KBM-7 (cell line): ENCODE measurements around the gene CRIM1.

Source experiments
- DNase-seq: peaks from one replicate; pipeline ENCODE4 v3.0.0-alpha.2; 2015
- in situ Hi-C: fragments of 300-500 bp; cut with MboI; formaldehyde crosslinking; loops from 2 replicates; pipeline ENCODE4 v1.14.3; 2020; ENCODE audit warnings: low sequenced_read_pairs, low pct_unique_long_range_greater_than_20kb, mixed read lengths

Gene CRIM1

DNA sequence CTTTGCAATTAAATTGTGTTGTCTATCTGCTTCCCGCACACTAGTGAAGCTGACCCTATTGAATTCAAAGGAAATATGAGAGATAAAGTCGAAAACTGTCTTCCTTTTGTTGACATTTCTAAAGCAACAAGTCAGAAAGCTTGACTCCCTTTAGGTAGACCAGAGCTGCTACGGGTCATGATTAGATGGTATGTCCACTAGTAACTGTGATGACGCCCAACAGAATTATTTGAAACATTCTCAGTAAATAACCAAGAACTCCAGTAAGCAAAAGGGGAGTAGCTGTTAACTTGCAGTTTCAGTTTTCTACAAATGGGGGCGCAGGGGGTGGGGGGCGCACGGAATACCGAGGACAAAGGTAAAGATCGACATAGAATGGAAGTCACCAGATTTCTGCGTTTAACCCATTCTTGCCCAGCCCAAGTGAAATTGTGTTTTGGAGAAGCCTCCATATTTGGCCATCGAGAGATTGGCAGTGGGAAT, 56.4 kb downstream of the CRIM1 start:
- in situ Hi-C loops, result no loop called here
- no peak for DNase-seq

DNA sequence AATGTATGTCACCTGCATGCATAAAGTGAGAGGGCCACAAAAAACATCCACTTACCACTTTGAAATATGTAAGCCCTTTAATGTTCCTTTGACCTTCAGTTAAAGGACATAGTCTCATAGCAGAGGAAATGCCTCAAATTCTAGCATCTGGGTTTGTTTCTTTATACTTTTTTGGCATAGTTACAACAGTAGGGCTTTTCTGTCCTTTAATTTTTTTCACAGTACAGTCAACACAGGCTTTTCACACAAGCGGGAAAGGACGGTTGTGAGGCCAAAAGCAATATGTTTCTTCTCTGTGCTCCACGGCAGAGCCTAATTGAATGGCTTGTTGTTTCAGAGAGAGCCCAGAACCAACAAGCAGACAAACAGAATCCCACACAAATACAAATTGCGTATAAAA, 57.6 kb downstream of the CRIM1 start:
- DNase-seq, result no peak
- in situ Hi-C loops, result no loop called here

DNA sequence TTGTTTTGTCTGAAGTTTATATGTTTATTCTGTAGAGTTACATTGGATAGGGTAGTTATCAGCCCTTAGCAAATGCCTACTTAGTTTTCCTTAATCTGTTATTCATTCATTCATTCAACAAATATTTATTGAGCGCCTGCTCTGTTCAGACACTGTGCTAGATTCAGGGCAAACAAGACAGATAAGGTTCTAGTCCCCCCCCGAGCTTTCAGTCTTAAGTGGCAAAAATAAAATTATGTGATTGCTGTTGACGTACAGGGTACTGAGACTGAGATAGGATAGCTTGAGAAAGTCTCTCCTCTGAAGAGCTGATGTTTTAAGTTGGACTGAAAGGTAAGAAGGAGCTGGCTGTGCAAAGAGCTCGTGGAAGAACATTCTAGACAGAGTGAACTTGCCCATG, 58.7 kb downstream of the CRIM1 start:
- in situ Hi-C loops, result no loop called here
- no peak for DNase-seq

DNA sequence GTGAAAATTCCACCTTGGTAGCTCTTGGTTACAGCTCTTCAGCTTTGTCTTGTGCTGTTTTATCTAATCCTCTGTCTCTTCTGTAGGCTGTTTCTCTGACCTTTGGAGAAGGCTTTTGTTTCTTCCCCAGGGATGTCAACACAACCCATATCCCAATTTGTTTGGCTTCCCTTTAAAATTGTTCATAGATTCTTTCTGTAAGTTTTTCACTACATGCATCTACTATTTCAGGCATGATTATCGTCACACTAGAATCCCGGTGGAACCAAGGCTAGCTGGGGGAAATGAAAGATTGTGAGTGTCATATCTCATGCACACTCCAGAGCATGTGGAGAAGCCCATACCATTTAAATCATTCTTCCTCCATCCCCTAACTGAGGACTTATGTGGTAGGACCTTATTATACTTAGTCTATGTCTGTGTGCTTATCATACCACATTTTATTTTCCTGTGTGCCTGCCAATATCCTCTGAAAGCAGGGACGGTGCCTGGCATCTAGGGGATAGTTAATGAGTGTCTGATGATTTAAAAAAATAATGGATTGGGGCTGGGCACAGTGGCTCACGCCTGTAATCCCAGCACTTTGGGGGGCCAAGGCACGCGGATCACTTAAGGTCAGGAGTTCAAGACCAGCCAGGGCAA, 59.9 kb downstream of the CRIM1 start:
- in situ Hi-C loops, result no loop called here
- no peak for DNase-seq

DNA sequence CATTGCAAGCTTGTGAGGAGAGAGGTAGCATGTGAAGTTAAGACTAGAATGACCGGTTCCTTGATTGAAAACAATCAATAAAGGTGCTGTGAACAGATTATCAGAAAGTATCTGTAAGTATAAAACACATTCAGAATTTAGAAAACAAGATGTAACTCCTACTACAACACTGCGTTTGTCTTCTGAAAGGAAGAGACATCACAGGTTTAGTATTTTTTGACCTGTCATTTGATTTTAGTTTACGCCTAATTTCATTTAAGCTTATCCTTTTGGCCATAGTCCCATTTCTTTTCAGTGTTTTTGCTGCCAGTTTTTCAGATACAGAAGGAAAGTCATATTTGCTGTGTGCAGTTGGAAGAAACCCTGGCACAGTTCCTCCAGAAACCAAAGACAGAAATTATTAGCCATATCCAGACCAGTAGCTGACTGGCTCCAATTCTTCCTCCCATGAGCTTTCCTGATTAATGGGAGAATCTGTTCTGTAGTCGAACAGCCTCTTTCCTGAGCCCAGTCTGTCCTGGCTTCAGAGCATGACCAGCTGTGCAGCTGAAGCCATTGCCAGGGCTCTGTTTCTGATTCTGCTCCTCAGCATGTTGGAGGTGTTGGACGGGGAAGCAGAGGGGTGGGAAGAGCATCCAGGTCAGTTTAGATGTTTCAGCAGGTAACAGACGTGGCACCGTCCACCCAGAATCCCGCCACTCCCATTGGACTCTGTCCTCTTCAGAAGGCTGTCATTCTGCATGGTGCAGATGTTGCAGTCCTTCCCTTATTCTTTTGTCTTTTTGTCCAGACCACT, 61.0 kb downstream of the CRIM1 start:
- in situ Hi-C loops, result no loop called here

DNA sequence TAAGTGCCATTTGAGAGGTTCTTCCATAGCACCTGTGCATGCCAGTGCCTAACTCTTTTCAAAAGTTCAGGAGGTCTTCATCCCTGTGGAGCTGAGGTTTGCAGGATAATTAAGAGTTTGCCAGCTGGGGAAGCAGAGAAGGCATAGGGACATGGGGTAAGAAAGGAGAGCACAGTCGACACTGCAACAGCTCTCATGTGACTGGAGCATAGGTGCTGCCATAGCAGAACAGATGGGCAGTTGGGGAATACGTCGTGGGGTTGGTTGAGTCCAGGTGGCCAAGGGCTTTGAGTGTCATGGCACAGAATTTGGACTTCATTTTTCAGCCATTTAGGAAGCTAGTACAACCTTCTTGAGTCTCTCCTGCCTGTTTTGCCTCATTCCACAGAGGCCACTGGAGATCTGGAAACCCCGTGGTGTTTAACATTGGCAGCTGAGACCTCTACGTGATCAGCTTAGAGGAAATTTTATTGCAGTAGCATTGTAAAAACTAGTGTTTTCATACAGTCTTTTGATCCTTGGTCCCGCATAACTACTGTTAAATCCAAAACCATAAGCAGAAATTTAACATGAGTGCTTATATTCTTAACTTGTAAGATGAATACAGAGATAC, 65.1 kb downstream of the CRIM1 start:
- in situ Hi-C loops, result no loop called here
- no peak for DNase-seq

More for the DNA sequence above, 61.0 kb downstream of the CRIM1 start:
- no peak for DNase-seq

DNA sequence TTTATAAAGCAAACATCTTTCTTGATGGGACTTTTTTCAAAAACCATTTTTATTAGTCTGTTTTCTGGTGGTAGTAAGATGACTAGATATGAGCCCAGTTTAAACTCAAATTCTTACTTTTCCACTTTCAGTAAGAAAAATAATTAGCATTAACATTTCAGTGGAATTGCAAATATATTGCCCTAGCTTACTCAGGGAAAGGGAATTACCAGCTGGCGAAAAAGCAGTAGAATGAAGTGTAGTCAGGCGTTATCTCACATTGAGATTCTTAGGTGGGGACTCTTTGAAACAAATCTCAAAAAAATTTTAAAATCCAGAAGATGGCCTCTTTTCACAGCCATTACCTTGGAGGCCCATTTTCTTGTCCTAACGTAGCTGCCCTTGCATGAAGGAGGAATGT, 65.8 kb downstream of the CRIM1 start:
- DNase-seq, result no peak
- in situ Hi-C loops, result no loop called here

DNA sequence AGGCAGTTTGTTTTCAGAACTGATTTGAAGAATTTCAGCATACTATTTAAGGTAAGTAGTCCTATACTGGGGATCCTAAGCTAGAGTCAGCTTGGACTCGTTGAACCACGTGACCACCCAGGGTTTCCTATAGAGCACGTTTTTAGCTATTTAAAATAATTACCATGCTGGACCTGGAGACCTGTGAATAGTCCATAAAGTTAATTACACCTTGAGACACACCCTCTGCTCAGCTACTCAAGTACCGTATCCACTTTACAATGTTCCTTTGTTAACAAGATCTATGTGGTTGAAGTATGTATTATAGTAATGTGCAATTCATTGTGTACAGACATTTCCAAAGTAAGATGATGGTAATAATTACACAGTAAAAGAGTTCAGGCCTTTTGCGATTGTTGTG, 67.6 kb downstream of the CRIM1 start:
- no peak for DNase-seq
- in situ Hi-C loops, result no loop called here

DNA sequence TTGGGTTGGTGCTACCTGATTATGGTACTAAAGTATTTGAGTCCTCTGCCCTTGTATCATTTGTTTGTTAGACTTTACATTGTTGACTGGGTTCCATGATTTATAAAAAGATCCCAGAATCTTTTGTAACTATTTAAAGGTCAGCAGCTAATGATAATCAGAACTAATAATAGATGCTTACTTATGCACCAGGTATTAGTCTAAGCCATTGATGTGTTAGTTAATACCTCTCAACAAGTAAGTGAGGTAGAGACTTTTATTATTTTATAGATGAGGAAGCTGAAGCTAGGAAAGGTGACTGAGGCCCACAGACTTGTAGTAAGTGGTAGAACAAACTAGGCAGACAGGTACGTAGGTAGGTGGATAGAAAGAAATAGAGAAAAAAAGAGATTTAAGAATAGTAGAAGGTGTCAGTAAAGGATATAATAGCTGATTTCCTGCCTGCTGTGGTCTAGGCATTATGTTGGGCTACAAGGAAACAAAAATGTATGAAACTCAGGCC, 68.1 kb downstream of the CRIM1 start:
- DNase-seq, result no peak
- in situ Hi-C loops, result no loop called here

DNA sequence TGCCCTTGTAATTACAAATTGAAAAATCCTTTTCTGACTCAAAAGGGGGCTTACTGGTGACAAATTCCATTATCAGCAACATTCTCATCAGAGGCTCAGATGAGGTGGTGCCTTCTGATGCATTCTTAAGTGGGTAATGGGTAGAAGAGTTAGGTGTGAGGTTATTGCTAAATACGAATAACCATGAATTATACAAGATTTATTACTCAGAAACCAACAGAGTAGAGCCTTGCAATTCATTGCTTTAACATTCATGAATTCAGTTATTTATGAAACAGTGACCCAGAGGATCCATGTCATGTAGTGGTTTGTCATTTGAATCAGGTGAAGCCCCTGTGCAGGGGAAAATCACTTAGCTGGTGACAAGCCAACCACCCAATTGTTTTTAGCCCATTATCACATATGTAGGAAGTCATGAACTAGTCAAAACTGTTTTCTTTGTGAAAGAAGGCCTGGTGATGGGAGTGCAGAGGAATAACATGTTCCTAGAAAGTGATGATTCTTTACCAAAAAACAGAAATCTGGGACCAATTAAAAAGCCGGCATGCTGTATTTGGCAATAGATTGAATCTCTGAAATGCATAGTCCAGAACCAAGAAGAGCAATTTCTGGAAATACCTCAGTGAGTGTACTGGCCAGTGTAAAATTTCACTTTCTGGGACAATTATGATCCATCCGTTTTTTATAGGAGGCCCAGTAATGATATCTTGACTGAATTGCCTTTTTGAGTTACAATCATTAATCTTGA, 70.2 kb downstream of the CRIM1 start:
- no peak for DNase-seq
- in situ Hi-C loops, result no loop called here

DNA sequence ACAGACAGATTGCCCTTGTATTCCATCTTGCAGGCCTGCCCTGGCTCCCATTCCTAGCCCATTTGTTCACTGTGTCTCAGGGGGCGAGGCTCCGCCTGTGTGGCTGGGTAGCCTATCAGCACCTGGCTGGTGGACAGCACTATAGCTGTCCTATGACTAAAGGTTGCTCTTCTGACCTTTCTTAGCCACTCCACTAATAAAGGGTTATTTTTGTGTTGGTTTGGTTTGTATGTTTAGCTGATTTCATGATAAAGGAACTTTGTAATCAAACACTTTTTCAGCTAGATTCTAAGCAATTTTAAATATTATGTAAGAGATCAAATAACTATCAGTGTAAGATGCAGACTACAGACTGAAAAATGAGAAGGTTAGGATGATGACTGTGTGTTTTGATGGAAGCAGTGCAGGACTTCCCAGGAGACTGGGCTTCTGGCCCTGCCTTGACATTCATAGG, 72.2 kb downstream of the CRIM1 start:
- DNase-seq, result no peak
- in situ Hi-C loops, result no loop called here

DNA sequence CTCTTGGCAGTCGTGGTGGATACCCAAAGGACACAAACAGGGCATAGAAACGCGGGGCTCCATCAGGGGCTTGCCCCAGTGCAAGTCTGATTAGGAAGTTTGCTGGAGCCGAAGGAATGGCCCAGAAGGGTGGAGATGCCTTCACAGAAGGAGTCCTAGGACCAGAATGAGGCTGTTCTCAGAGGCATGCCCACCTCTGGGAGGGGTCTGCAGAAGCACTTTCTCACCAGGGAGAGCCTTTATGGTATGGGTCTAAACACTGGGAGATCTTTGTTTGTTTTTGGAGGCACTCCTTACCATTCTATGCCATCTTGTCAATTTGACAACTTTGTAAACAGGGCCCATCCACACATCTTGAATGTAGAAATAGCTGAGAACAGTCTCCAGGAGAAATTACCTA, 75.0 kb downstream of the CRIM1 start:
- DNase-seq, result no peak
- in situ Hi-C loops, result no loop called here

DNA sequence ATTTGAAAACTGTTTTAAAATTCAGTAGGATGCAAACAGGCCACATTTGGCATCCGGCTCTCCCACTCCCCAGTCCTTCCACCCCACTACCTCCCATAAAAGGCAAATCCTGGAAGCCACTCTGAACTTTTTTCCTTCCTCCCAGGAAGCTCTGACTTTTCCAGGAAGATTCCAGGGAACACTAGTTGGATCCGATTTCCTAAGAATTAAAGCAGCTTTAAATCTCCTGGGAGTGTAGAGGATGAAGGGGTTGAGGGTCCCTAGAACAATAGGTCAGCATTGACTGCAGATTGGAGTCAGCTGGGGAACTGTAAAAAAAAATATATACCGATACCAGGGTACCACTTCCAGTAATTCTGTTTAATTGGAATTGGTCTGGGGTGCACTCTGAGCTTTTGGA, 76.9 kb downstream of the CRIM1 start:
- in situ Hi-C loops, result no loop called here
- no peak for DNase-seq

DNA sequence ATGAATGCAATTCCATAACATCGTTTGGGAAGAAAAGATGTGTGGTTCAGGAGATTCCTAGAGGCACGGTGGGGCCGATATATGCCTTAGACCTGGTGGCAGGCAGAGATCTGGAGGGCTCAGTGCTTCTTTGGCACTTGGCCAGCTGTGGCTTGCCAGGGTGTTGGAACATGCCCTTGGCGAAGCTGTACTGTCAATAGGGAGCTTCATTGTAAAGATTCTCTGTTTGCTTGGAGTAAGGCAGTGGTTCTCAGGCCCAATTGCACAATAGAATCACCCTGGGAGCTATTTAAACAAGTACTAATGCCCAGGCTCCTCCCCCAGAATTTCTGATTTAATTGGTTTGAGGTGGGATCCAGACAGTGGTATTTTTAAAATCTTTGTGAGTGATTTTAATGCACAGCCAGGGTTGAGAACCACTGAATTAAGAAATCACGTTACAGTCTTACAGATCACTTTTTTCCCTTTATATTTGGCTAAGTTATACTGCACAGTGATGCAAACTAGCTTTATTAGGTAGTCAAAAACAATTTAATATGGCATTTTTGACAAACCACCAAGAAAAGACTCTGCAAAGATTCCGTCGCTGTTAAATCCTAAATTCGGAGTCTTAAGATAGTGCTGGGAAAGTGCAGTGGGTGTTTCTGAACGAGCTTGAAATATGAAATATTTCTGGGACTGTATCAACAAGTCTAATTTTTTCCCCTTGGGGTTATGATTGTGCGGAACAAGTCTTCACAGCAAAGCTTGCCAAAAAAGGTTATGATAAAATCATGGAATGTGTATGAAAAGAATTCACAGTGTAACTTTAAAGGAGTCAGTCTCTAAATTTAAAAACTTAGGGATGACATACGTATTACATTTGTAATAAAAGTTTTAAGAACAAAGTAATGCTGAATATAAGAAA, 78.0 kb downstream of the CRIM1 start:
- DNase-seq, result no peak
- in situ Hi-C loops, result no loop called here

DNA sequence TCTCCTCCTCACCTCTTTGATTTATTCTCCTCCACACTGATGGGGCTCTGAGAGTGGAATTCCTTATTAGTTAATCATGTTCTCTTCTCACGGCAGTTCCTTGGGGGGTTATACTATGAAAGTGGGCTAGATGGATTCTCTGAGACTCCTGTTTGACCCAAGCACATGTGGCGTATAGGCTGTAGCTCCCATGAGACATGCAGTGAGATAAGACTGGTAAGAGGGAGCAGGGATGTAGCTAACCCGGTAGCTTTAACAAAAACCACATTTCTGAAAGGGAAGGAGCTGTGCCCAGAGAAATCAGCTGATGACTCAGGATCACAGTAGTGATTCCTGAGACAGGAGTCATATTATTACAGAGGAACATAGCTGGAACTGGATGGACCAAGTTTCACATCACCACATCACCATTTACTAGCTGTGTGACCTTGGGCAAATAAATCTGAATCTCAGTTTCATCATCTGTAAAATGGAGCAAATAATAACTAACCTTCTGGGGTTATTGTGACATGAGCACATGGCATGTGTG, 82.9 kb downstream of the CRIM1 start:
- in situ Hi-C loops, result no loop called here
- DNase-seq, result no peak

DNA sequence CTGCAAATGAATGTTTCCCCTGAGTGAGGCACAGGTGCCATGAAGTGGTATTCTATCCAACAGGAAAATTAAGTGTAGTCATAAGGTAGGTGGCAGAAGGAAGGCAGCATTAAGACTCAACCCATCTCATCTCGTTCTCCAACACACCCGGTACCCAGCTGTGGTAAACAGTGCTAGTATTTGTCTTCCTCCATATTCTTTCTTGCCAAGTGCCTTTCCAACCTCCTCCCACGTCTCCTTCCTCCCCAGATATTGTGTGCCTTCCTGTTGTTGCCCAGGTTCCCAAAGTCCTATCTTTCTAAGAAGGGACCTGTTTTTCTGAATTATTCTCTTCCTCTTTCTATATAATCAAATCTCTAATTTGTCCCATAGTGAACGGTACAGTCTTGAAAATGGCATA, 83.5 kb downstream of the CRIM1 start:
- no peak for DNase-seq
- in situ Hi-C loops, result no loop called here

DNA sequence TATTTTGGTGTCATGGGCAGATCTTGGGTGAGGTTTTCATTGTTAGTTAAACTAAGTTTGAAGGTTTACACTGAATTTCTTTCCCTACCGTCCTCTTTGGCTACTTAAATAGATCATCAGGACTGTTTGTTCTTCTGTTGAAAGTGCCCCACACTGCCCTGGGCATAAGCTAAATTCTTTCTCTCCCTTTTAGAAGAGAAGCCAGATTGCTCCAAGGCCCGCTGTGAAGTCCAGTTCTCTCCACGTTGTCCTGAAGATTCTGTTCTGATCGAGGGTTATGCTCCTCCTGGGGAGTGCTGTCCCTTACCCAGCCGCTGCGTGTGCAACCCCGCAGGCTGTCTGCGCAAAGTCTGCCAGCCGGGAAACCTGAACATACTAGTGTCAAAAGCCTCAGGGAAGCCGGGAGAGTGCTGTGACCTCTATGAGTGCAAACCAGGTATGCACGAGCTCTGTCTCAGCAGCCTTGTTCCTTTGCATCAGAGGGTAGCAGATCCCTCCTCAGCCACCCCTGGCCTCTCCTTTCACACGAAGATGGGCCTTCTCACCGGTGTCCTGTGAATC, 85.6 kb downstream of the CRIM1 start:
- no peak for DNase-seq
- in situ Hi-C loops, result no loop called here

DNA sequence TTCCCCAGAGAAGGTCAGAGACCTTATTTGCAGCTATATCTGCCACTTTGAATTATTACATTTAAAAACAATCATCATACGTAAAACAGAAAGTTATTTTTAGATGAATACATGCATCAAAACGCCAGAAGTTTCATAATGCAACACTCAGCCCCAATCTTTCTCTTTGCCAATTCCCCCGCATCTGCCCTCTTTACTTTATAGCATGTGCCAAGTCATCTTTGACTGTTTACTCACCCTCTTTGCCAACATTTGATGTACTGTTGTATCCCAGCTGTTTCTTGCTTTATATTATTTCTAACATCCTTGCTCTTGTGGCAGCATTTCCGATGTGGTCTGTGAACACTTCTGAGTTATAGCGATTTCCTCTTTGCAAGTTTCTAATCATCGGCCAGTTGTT, 86.2 kb downstream of the CRIM1 start:
- no peak for DNase-seq
- in situ Hi-C loops, result no loop called here
